ENCODE measurements around the gene G6PD. TPM values are rescaled to one million over a fixed set of nuclear protein-coding genes. Genes with fewer than 3 reads are reported as not detected.

G6PD gene
- total RNA-seq, 4 donors from 2014 or later = 7.4 to 24.4 (median 19.3) TPM

DNA sequence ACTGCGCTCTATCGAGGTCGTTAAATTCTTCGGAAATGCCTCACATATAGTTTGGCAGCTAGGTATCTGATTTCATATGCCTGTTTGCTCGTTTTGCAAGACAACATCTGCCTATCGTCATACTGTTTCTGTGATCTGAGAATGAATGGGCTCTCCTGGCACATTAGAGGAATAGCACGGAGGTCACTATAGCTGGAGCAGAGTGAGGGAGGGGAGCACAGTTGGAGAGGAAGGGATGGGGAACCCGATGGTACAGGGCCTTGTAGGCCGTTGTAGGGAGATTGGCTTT is 1.3 kb upstream of the G6PD start:
- peak overlapping the region; percentile 37 to 73 (median 59) for H3K4me3 ChIP-seq
- TF ChIP-seq POLR2AphosphoS5 (IDR thresholded peaks at IDR 0.05) (no peak), POLR2A (IDR thresholded peaks at IDR 0.05) (no peak), EP300 (IDR thresholded peaks at IDR 0.05; ENCODE audit: low read depth) (no peak)
- TF ChIP-seq, protein P1, sequence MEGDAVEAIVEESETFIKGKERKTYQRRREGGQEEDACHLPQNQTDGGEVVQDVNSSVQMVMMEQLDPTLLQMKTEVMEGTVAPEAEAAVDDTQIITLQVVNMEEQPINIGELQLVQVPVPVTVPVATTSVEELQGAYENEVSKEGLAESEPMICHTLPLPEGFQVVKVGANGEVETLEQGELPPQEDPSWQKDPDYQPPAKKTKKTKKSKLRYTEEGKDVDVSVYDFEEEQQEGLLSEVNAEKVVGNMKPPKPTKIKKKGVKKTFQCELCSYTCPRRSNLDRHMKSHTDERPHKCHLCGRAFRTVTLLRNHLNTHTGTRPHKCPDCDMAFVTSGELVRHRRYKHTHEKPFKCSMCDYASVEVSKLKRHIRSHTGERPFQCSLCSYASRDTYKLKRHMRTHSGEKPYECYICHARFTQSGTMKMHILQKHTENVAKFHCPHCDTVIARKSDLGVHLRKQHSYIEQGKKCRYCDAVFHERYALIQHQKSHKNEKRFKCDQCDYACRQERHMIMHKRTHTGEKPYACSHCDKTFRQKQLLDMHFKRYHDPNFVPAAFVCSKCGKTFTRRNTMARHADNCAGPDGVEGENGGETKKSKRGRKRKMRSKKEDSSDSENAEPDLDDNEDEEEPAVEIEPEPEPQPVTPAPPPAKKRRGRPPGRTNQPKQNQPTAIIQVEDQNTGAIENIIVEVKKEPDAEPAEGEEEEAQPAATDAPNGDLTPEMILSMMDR (IDR thresholded peaks at IDR 0.05) = no peak
- WGBS, 2 donors (ENCODE audit: low coverage in 1 of 2) = 55% methylated on average over 9 of the region's 9 CpGs; no CpG with 5 or more reads in 1 of the 2 donors
- no peaks in the 10 kb centered on the region for H3K27me3 ChIP-seq
- peak overlapping the region; percentile 88 to 95 (median 92) for H3K27ac ChIP-seq
- H3K36me3 ChIP-seq = no peaks in the 10 kb centered on the region
- intact Hi-C loops (cut with DNase I; ENCODE audit: low total_unique reads) (no loop called here), in situ Hi-C loops (cut with MboI; ENCODE audit: low pct_ligation_motif_present in 1 of 4, low pct_unique_long_range_greater_than_20kb in 1 of 4, low sequenced_read_pairs in 3 of 4) (loop anchor here in 3 of 4 donors (25.0 kb wide), 3 partner anchors 136 to 1586 kb away; partner anchors contain the start of genes DNASE1L1 (in 3 of the 3), TAFAZZIN (in 3 of the 3), HCFC1 (in 1 of the 3) and TMEM187 (in 1 of the 3))
- peaks cover 0 to 25% (median 7%) of the 10 kb centered on the region in 4 donors for H3K4me1 ChIP-seq
- no peak for DNase-seq
- H3K9me3 ChIP-seq = no peaks in the 10 kb centered on the region

DNA sequence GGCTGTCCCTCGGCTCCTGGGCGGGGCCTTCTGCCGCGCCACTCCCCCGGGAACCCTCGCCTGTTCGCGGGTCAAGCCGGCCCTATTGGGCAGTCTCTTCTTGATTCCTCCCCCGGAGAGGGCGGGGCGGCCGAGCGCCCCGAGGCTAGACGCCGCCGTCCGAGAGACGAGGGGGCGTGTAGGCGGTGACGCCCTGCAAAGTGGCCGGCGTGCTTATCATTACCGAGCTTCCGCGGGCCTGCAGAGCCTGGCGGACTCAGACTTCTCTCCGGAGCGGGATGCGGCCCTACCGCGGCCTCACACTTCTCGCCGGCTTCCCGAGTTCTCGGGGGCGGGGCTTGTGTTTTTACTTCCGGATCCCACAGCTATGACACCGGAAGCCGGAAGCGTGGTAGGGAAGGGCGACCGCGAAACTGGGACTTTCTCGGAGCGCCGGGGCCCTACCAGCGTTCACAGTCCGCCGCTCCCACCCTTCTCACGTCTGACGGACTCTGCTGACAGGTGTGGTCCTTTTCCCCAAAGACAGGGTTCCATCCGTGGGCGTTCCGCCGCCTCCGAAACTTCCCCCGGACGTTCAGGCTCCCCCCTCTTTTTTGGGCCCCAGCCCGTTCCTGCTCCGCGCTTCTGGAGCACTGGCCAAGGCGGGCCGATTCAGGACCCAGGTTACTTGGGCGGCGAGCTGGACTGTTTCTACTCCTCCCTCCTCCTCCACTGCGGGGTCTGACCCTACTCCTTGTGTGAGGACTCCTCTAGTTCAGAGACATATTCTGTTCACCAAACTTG is 790 bp upstream of the G6PD start, which contains the start of gene IKBKG:
IKBKG (plus strand) TSS at position 376 of the 783 bp plus-strand sequence. CDS start 4,383 bp downstream, outside the sequence.
- Histone ChIP-seq H3K27ac (peak within 1 kb of the TSS; percentile 88 to 95 (median 92)), H3K27me3 (no peaks in the 10 kb centered on the region), H3K36me3 (no peaks in the 10 kb centered on the region), H3K4me3 (peak within 1 kb of the TSS; percentile 50 to 73 (median 59)), H3K9me3 (no peaks in the 10 kb centered on the region), H3K4me1 (peaks cover 0 to 25% (median 7%) of the 10 kb centered on the region in 4 donors)
- peak; percentile 67 for TF ChIP-seq POLR2A (IDR thresholded peaks at IDR 0.05)
- TF ChIP-seq EP300 (IDR thresholded peaks at IDR 0.05; ENCODE audit: low read depth) = no peak
- TF ChIP-seq POLR2AphosphoS5 (IDR thresholded peaks at IDR 0.05) = peak; percentile 20 to 72 (median 64)
- intact Hi-C loops (cut with DNase I; ENCODE audit: low total_unique reads) = no loop called here
- 0 to 55% methylated on average over 1 to 65 of the region's 69 CpGs for WGBS, 2 donors (ENCODE audit: low coverage in 1 of 2)
- peak; percentile 92 for DNase-seq
- in situ Hi-C loops (cut with MboI; ENCODE audit: low pct_ligation_motif_present in 1 of 4, low pct_unique_long_range_greater_than_20kb in 1 of 4, low sequenced_read_pairs in 3 of 4) = loop anchor here in 3 of 4 donors (25.0 kb wide), 3 partner anchors 135 to 1585 kb away; partner anchors contain the start of genes DNASE1L1 (in 3 of the 3), TAFAZZIN (in 3 of the 3), HCFC1 (in 1 of the 3) and TMEM187 (in 1 of the 3)

DNA sequence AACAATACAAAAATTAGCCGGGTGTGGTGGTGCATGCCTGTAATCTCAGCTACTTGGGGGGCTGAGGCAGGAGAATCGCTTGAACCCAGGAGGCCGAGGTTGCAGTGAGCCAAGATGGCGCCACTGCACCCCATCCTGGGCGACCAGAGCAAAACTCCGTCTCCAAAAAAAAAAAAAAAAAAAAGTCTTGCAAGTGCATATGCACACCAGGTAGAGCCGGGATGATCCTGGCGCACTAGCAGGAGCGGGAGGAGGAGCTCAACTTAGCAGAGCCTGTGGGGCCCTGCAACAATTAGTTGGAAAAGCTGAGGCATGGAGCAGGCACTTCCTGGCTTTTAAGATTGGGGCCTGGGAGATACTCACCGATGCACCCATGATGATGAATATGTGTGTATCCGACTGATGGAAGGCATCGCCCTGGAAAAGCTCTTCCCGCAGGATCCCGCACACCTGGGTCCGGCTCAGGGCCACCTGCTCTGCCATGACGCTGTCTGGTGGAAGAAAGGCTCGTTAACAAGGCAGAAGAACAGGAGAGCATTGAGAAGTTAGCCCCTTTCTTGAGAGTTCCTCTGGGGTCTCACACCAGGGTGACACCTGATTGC is 872 bp downstream of the G6PD start:
- no peak for TF ChIP-seq POLR2A (IDR thresholded peaks at IDR 0.05)
- TF ChIP-seq, protein P1 (IDR thresholded peaks at IDR 0.05) = no peak
- TF ChIP-seq EP300 (IDR thresholded peaks at IDR 0.05; ENCODE audit: low read depth) = no peak
- no peak for TF ChIP-seq POLR2AphosphoS5 (IDR thresholded peaks at IDR 0.05)
- intact Hi-C loops (cut with DNase I; ENCODE audit: low total_unique reads) = no loop called here
- no peak for DNase-seq
- H3K27me3 ChIP-seq = no peaks in the 10 kb centered on the region
- no peaks in the 10 kb centered on the region for H3K9me3 ChIP-seq
- no peak overlapping the region for H3K27ac ChIP-seq
- peak overlapping the region in 2 of 4 donors; percentile 65 to 73 for H3K4me3 ChIP-seq
- 94% methylated on average over 17 of the region's 17 CpGs; no CpG with 5 or more reads in 1 of the 2 donors for WGBS, 2 donors (ENCODE audit: low coverage in 1 of 2)
- in situ Hi-C loops (cut with MboI; ENCODE audit: low pct_ligation_motif_present in 1 of 4, low pct_unique_long_range_greater_than_20kb in 1 of 4, low sequenced_read_pairs in 3 of 4) = loop anchor here in 3 of 4 donors (25.0 kb wide), 3 partner anchors 133 to 1583 kb away; partner anchors contain the start of genes DNASE1L1 (in 3 of the 3), TAFAZZIN (in 3 of the 3), HCFC1 (in 1 of the 3) and TMEM187 (in 1 of the 3)
- peaks cover 0 to 34% (median 7%) of the 10 kb centered on the region in 4 donors for H3K4me1 ChIP-seq
- H3K36me3 ChIP-seq = no peaks in the 10 kb centered on the region

DNA sequence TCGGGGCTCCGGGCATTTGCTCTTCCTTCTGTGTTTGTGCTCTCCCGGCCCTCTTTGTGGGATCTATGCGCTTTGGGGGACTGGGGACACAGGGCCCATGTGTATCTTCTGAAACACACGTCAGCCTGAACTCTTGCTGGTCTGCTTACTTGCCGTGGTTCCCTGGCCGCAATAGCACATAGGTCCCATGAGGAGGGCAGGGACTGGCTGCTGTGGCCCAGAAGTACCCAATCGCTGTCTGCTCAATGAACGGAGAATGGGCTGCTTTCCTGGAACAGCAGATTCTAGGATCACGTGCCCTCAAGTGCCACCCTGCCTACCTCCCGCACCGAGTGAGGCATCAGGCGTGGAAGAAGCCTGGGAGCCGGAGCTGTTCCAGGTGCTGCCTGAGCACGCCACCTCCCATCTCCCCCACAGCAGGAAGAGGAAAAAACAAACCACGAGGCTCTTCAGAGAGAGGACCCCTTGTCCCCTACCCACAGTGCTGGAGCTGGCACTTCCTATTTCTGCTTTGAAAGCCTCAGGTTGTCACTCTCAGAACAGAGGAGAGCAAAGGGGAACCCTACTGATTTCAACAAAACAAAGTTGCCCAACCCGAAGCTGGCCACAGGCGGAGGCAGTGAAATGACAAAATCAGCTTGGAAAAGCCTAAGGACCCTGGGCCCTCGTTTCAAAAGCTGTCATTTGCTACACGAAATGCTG is 3.8 kb downstream of the G6PD start:
- 68 to 100% methylated on average over 2 to 20 of the region's 20 CpGs for WGBS, 2 donors (ENCODE audit: low coverage in 1 of 2)
- Histone ChIP-seq H3K27me3 (no peaks in the 10 kb centered on the region), H3K9me3 (no peaks in the 10 kb centered on the region), H3K36me3 (no peaks in the 10 kb centered on the region), H3K4me3 (no peak overlapping the region), H3K4me1 (peaks cover 0 to 14% (median 4%) of the 10 kb centered on the region in 4 donors), H3K27ac (peak overlapping the region; percentile 39 to 69 (median 64))
- TF ChIP-seq POLR2A (IDR thresholded peaks at IDR 0.05) = no peak
- no peak for TF ChIP-seq EP300 (IDR thresholded peaks at IDR 0.05; ENCODE audit: low read depth)
- TF ChIP-seq, protein P1 (IDR thresholded peaks at IDR 0.05) = no peak
- TF ChIP-seq POLR2AphosphoS5 (IDR thresholded peaks at IDR 0.05) = no peak
- no peak for DNase-seq
- in situ Hi-C loops (cut with MboI; ENCODE audit: low pct_ligation_motif_present in 1 of 4, low pct_unique_long_range_greater_than_20kb in 1 of 4, low sequenced_read_pairs in 3 of 4) (loop anchor here in 3 of 4 donors (25.0 kb wide), 3 partner anchors 131 to 1581 kb away; partner anchors contain the start of genes DNASE1L1 (in 3 of the 3), TAFAZZIN (in 3 of the 3), HCFC1 (in 1 of the 3) and TMEM187 (in 1 of the 3)), intact Hi-C loops (cut with DNase I; ENCODE audit: low total_unique reads) (no loop called here)
